Measurements from ENCODE around the gene SLC4A8.

GRCh38 chr12:51493281-51493680 is 68.7 kb downstream of the SLC4A8 start:
- TF ChIP-seq CTCF (IDR thresholded peaks at IDR 0.05), result no peak
- TF ChIP-seq POLR2A (IDR thresholded peaks at IDR 0.05; ENCODE audit: low read depth), result no peak
